ENCODE measurements around the gene PTPRN. TPM values are rescaled to one million over a fixed set of nuclear protein-coding genes. Genes with fewer than 3 reads are reported as not detected.
A peak's percentile ranks its signal among the peaks of the same experiment; 100 is the strongest.

The PTPRN gene
- total and polyA plus RNA-seq, 3 donors from 2014 or later: 1.7 to 6.0 (median 3.5) TPM

DNA sequence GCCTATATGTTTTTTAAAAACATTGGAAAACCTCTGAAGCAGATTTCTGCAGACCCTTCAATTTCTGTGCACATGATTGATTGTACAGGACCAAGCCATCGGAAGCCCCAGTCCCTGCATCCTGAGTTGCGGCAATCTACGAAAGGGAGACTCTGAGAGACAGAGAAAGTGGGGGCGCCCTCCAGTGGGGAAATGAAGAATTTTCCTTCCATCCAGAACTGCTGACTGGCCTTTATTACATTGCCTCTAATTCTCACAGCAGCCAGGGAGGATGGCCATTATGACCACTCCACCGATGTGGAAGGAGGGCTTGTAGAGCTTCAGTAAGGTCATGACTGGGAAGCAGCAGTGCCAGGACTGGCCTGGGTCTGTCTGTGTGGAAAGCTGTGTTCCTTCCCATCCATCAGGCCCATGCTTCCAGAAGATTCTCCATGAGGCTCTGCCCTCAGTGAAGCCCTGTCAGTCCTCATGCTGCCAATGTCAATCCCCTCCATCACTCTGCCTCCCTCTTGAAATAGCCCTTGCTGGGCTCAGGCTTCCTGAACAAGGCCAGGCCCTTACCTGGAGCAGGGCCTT, 43.3 kb upstream of the PTPRN start:
- TF ChIP-seq, protein P1, sequence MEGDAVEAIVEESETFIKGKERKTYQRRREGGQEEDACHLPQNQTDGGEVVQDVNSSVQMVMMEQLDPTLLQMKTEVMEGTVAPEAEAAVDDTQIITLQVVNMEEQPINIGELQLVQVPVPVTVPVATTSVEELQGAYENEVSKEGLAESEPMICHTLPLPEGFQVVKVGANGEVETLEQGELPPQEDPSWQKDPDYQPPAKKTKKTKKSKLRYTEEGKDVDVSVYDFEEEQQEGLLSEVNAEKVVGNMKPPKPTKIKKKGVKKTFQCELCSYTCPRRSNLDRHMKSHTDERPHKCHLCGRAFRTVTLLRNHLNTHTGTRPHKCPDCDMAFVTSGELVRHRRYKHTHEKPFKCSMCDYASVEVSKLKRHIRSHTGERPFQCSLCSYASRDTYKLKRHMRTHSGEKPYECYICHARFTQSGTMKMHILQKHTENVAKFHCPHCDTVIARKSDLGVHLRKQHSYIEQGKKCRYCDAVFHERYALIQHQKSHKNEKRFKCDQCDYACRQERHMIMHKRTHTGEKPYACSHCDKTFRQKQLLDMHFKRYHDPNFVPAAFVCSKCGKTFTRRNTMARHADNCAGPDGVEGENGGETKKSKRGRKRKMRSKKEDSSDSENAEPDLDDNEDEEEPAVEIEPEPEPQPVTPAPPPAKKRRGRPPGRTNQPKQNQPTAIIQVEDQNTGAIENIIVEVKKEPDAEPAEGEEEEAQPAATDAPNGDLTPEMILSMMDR (IDR thresholded peaks at IDR 0.05): peak; percentile 45 to 65 (median 65)
- TF ChIP-seq POLR2A (IDR thresholded peaks at IDR 0.05): no peak
- no peaks in the 10 kb centered on the region for H3K36me3 ChIP-seq (ENCODE audit: low read depth, missing control alignments)
- no peaks in the 10 kb centered on the region for H3K27me3 ChIP-seq
- intact Hi-C loops (cut with DNase I; ENCODE audit: low total_unique reads): no loop called here
- no peak overlapping the region for H3K27ac ChIP-seq
- DNase-seq: peak; percentile 80
- 32 to 34% methylated on average over 5 of the region's 5 CpGs for whole genome bisulfite sequencing, 2 donors
- no peaks in the 10 kb centered on the region for H3K9me3 ChIP-seq
- no peaks in the 10 kb centered on the region for H3K4me1 ChIP-seq
- H3K4me3 ChIP-seq: no peak overlapping the region

DNA sequence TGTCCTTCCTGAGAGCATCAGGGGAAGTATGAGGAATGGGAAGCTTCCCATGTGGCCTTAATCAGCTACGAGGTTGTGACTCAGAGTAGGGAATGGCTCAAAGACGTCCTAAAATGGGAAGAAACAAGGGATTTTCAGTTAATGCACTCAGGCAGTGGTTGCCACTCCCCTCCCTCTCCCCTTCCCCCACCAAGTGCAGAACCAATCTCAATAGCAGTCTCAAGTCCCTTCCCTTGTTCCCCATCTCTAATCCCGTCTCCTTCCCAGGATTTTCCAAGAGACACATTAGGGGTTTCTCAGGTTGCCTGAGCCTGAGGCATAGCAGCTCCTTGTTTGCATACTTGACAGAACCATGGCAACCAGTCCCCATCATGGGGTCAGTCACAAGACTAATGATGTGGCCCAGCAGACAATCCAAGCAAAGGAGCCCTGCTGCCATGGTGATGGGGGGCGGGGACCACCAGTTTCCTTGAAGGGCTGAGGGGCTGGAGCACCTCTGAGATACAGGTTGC, 41.6 kb upstream of the PTPRN start:
- 60 to 63% methylated on average over 4 of the region's 4 CpGs for WGBS, 2 donors
- Histone ChIP-seq H3K4me1 (no peaks in the 10 kb centered on the region), H3K36me3 (ENCODE audit: low read depth, missing control alignments) (no peaks in the 10 kb centered on the region), H3K4me3 (no peak overlapping the region), H3K27me3 (no peaks in the 10 kb centered on the region), H3K27ac (no peak overlapping the region), H3K9me3 (no peaks in the 10 kb centered on the region)
- no peak for DNase-seq
- TF ChIP-seq, protein P1 (IDR thresholded peaks at IDR 0.05): no peak
- no peak for TF ChIP-seq POLR2A (IDR thresholded peaks at IDR 0.05)
- intact Hi-C loops (cut with DNase I; ENCODE audit: low total_unique reads): no loop called here

DNA sequence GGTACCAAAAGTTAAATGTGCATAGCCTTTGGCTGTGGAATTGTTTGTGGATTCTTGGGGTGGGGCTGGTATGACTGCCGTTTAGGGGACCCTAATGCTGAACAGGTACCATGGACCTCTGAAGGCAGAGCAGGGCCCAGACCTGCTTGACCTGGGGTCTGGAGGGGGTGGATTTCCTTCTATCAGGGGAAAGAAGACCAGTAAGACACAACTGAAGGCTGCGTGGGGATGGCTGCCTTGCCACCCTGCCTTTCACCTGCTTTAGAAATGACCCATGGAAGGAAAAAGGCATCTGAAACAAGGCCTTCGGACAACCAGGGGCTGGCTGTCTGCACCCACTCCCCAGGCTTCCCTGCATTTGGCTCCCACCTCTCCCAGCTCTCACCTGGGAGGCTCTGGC, 41.0 kb upstream of the PTPRN start:
- DNase-seq: no peak
- Histone ChIP-seq H3K4me1 (no peaks in the 10 kb centered on the region), H3K27ac (no peak overlapping the region), H3K27me3 (no peaks in the 10 kb centered on the region), H3K4me3 (no peak overlapping the region), H3K36me3 (ENCODE audit: low read depth, missing control alignments) (no peaks in the 10 kb centered on the region), H3K9me3 (no peaks in the 10 kb centered on the region)
- 78 to 85% methylated on average over 3 of the region's 3 CpGs for WGBS, 2 donors
- TF ChIP-seq, protein P1 (IDR thresholded peaks at IDR 0.05): no peak
- TF ChIP-seq POLR2A (IDR thresholded peaks at IDR 0.05): no peak
- intact Hi-C loops (cut with DNase I; ENCODE audit: low total_unique reads): no loop called here

DNA sequence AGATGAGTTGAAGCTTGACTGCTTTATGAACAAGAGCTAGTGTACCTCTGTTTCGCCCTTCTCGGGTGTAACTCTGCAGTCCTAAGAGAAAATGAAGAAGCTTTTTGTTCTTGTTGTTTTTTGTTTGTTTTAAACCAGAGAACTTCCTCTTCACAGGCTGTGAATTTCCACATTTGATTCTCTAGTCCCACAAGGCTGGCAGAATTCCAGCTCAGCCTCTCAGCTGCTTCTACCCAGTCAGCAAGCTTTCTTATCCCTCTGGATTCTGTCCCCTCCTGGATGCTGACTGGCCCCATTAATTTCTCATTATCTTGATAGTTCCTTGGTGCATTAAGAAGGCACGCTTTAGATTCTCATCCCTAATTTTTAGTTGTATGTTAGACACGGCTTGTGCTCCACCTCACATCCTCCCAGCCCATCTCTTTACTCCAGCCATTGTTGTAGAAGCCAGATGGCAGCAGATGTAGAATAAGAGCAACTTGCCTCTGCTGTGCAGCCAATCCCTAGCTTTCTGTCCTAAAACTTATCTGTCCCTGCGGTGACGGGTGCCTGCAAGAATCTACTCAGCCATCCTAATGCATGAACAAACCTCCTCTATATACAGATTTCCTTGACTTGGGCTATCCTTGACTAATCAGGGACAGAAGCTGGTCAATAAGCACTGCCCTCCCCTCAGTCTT, 35.7 kb upstream of the PTPRN start:
- Histone ChIP-seq H3K27ac (no peak overlapping the region), H3K4me3 (no peak overlapping the region), H3K9me3 (no peaks in the 10 kb centered on the region), H3K27me3 (no peaks in the 10 kb centered on the region), H3K4me1 (no peaks in the 10 kb centered on the region), H3K36me3 (ENCODE audit: low read depth, missing control alignments) (no peaks in the 10 kb centered on the region)
- TF ChIP-seq, protein P1 (IDR thresholded peaks at IDR 0.05): no peak
- no peak for TF ChIP-seq POLR2A (IDR thresholded peaks at IDR 0.05)
- 42 to 51% methylated on average over 6 of the region's 6 CpGs for WGBS, 2 donors
- intact Hi-C loops (cut with DNase I; ENCODE audit: low total_unique reads): no loop called here
- peak; percentile 61 for DNase-seq
